Stimulated activated CD8-positive, alpha-beta memory T cell treated with anti-CD3 and anti-CD28 coated beads, Interleukin-15, amount 100 ng/mL, for 48 hours (primary cell): ENCODE measurements around the gene MORN5.

Experiments used
- DNase-seq, 2 donors: peaks; one replicate each; pipeline ENCODE4 v3.0.0-alpha.2; 2020; ENCODE audit warnings: low read depth in 2 of 2

The MORN5 gene

GRCh38 chr9:122191584-122191983 is 31.9 kb downstream of the MORN5 start:
- no peak for DNase-seq

GRCh38 chr9:122192261-122192875 is 32.7 kb downstream of the MORN5 start:
- DNase-seq = no peak

GRCh38 chr9:122192914-122193525 is 33.3 kb downstream of the MORN5 start:
- DNase-seq = no peak

GRCh38 chr9:122193651-122194050 is 33.9 kb downstream of the MORN5 start:
- no peak for DNase-seq

GRCh38 chr9:122195875-122196274 is 36.2 kb downstream of the MORN5 start:
- DNase-seq = no peak

GRCh38 chr9:122197426-122197825 is 37.7 kb downstream of the MORN5 start:
- DNase-seq = no peak

GRCh38 chr9:122197882-122198281 is 38.2 kb downstream of the MORN5 start:
- no peak for DNase-seq

GRCh38 chr9:122200960-122201595 is 41.4 kb downstream of the MORN5 start:
- DNase-seq = no peak

GRCh38 chr9:122201641-122202040 is 41.9 kb downstream of the MORN5 start:
- no peak for DNase-seq

GRCh38 chr9:122202111-122202510 is 42.4 kb downstream of the MORN5 start:
- no peak for DNase-seq

GRCh38 chr9:122204055-122204454 is 44.3 kb downstream of the MORN5 start:
- no peak for DNase-seq

- no peak for DNase-seq
Observed at GRCh38 chr9:122204491-122204890, 44.8 kb downstream of the MORN5 start.

GRCh38 chr9:122205176-122205575 is 45.5 kb downstream of the MORN5 start:
- no peak for DNase-seq

- no peak for DNase-seq
Observed at GRCh38 chr9:122206118-122207046, 46.7 kb downstream of the MORN5 start.

GRCh38 chr9:122207096-122207495 is 47.4 kb downstream of the MORN5 start:
- no peak for DNase-seq

- no peak for DNase-seq
Observed at GRCh38 chr9:122209451-122209850, 49.7 kb downstream of the MORN5 start.

- DNase-seq = no peak
Observed at GRCh38 chr9:122212473-122213004, 52.8 kb downstream of the MORN5 start.

- no peak for DNase-seq
Observed at GRCh38 chr9:122213102-122213588, 53.4 kb downstream of the MORN5 start.

GRCh38 chr9:122213589-122214413 is 54.1 kb downstream of the MORN5 start:
- DNase-seq = peak; percentile 32 to 35

GRCh38 chr9:122214507-122214906 is 54.8 kb downstream of the MORN5 start:
- no peak for DNase-seq

GRCh38 chr9:122215663-122216062 is 56.0 kb downstream of the MORN5 start:
- no peak for DNase-seq
